NK-92 treated with Interleukin-12 subunit alpha and Interleukin-12 subunit beta, amount 100 ng/mL, for 24 hours (cell line): ENCODE data around the gene BAZ1A.
"Not testable (repeated sequence)": the region's sequence is repeated elsewhere in the genome, so short reads cannot be mapped to it uniquely, and the experiment has no call there.

Experiments used
- DNase-seq: peaks from one replicate; lab custom pipeline; 2025; lab: John Stamatoyannopoulos, UW

Gene BAZ1A

GRCh38 chr14:34785223-34786006 is 89.7 kb downstream of the BAZ1A start:
- DNase-seq = no peak

GRCh38 chr14:34782031-34782430 is 93.1 kb downstream of the BAZ1A start:
- DNase-seq = no peak

- DNase-seq = no peak
Measured at GRCh38 chr14:34781242-34781641, 93.9 kb downstream of the BAZ1A start.

GRCh38 chr14:34780646-34781045 is 94.5 kb downstream of the BAZ1A start:
- no peak for DNase-seq

- no peak for DNase-seq
Measured at GRCh38 chr14:34778744-34779143, 96.4 kb downstream of the BAZ1A start.

GRCh38 chr14:34776611-34777010 is 98.5 kb downstream of the BAZ1A start:
- DNase-seq = no peak

GRCh38 chr14:34775922-34776321 is 99.2 kb downstream of the BAZ1A start:
- no peak for DNase-seq

GRCh38 chr14:34775342-34775741 is 99.8 kb downstream of the BAZ1A start:
- no peak for DNase-seq

GRCh38 chr14:34770901-34771300 is 104.3 kb downstream of the BAZ1A start:
- no peak for DNase-seq

- DNase-seq = no peak
Measured at GRCh38 chr14:34766606-34767005, 108.6 kb downstream of the BAZ1A start.

GRCh38 chr14:34766060-34766459 is 109.1 kb downstream of the BAZ1A start:
- no peak for DNase-seq

- DNase-seq = no peak
Measured at GRCh38 chr14:34755215-34755614, 119.9 kb downstream of the BAZ1A start.

- DNase-seq = no peak
Measured at GRCh38 chr14:34754687-34755086, 120.5 kb downstream of the BAZ1A start.

GRCh38 chr14:34750670-34751069 is 124.5 kb downstream of the BAZ1A start:
- no peak for DNase-seq

GRCh38 chr14:34750233-34750632 is 124.9 kb downstream of the BAZ1A start:
- DNase-seq = no peak

GRCh38 chr14:34749408-34749807 is 125.8 kb downstream of the BAZ1A start:
- no peak for DNase-seq

GRCh38 chr14:34742270-34743115 is 132.7 kb downstream of the BAZ1A start:
- no peak for DNase-seq

- DNase-seq = no peak
Measured at GRCh38 chr14:34741840-34742239, 133.3 kb downstream of the BAZ1A start.

- DNase-seq = not testable (repeated sequence)
Measured at GRCh38 chr14:34740139-34740538, 135.0 kb downstream of the BAZ1A start.

- not testable (repeated sequence) for DNase-seq
Measured at GRCh38 chr14:34737079-34737478, 138.1 kb downstream of the BAZ1A start.

GRCh38 chr14:34733245-34733644 is 141.9 kb downstream of the BAZ1A start:
- no peak for DNase-seq

GRCh38 chr14:34732802-34733201 is 142.4 kb downstream of the BAZ1A start:
- DNase-seq = no peak

- no peak for DNase-seq
Measured at GRCh38 chr14:34723867-34724266, 151.3 kb downstream of the BAZ1A start.
